IMR-90 (cell line): ENCODE measurements around the gene GPRIN3. TPM values are rescaled to one million over a fixed set of nuclear protein-coding genes. Genes with fewer than 3 reads are reported as not detected.

Experiments used
- ATAC-seq: fragments of 200-7000 bp; cut with Tn5 transposase; 2 replicates; pipeline ENCODE4 v1.9.1; 2020; ENCODE audit warnings: low read depth, mild to moderate bottlenecking, moderate library complexity
- BruUV-seq: library from RNA; stranded (reverse); fragments of 400-500 nt; replicated peaks from 2 replicates; lab custom pipeline; 2021; lab: Mats Ljungman, UMichigan
- CTCF ChIA-PET: fragments of 300-600 bp; formaldehyde crosslinking; extraction: SDS; loops from one replicate; lab custom pipeline; 2021; ENCODE audit warnings: antibody characterized with exemption; lab: Yijun Ruan, JAX
- POLR2A ChIA-PET: fragments of 300-600 bp; sonication (Branson Sonifier 250); formaldehyde crosslinking; loops from one replicate; lab custom pipeline; 2022; ENCODE audit warnings: antibody characterized with exemption; ENCODE audit not compliant: unreplicated experiment; lab: Charles Lee
- DNase-seq: peaks from one replicate; pipeline ENCODE4 v3.0.0; 2013
- H2AFZ ChIP-seq: replicated peaks from 2 replicates; pipeline ENCODE3; 2013; ENCODE audit warnings: low read length, mild to moderate bottlenecking; ENCODE audit not compliant: poor library complexity
- H2AK5ac ChIP-seq: 2 replicates; pipeline ENCODE4 v1.6.1; 2013; ENCODE audit warnings: low read depth, low read length, inconsistent platforms
- H2AK9ac ChIP-seq: replicated peaks from 2 replicates; pipeline ENCODE3; 2013; ENCODE audit warnings: mild to moderate bottlenecking, low read depth, low read length, moderate library complexity; ENCODE audit not compliant: poor library complexity
- H2BK120ac ChIP-seq: 2 replicates; pipeline ENCODE4 v1.6.1; 2013; ENCODE audit warnings: low read depth, low read length, inconsistent platforms
- H2BK15ac ChIP-seq: 3 replicates; pipeline ENCODE4 v1.6.1; 2013; ENCODE audit warnings: low read depth, low read length, inconsistent platforms
- H2BK20ac ChIP-seq: 2 replicates; pipeline ENCODE4 v1.6.1; 2013; ENCODE audit warnings: low read depth, mild to moderate bottlenecking, inconsistent platforms, low read length, moderate library complexity
- H2BK5ac ChIP-seq: 2 replicates; pipeline ENCODE4 v1.6.1; 2013; ENCODE audit warnings: mild to moderate bottlenecking, low read depth, low read length, inconsistent platforms; ENCODE audit not compliant: poor library complexity, severe bottlenecking
- H3K14ac ChIP-seq: replicated peaks from 2 replicates; pipeline ENCODE4 v1.6.1; 2013; ENCODE audit warnings: low read depth, low read length, inconsistent platforms
- H3K18ac ChIP-seq: 2 replicates; pipeline ENCODE4 v1.6.1; 2013; ENCODE audit warnings: low read depth, low read length, control low read depth
- H3K23ac ChIP-seq: 2 replicates; pipeline ENCODE4 v1.6.1; 2013; ENCODE audit warnings: low read depth, low read length, inconsistent platforms
- H3K27ac ChIP-seq: 2 replicates; pipeline ENCODE4 v1.5.1; 2013; ENCODE audit warnings: mild to moderate bottlenecking, control low read depth, low read length; ENCODE audit not compliant: insufficient read depth
- H3K27me3 ChIP-seq: 2 replicates; pipeline ENCODE4 v1.6.1; 2013; ENCODE audit warnings: low read length; ENCODE audit not compliant: control insufficient read depth, insufficient read depth
- H3K36me3 ChIP-seq: 2 replicates; pipeline ENCODE4 v1.6.1; 2013; ENCODE audit warnings: low read length, mixed read lengths; ENCODE audit not compliant: control insufficient read depth, insufficient read depth
- H3K4ac ChIP-seq: 2 replicates; pipeline ENCODE4 v1.6.1; 2013; ENCODE audit warnings: low read depth, low read length, inconsistent platforms
- H3K4me1 ChIP-seq: 2 replicates; pipeline ENCODE4 v1.6.1; 2013; ENCODE audit warnings: low read length, mixed read lengths; ENCODE audit not compliant: control insufficient read depth, insufficient read depth
- H3K4me2 ChIP-seq: 2 replicates; pipeline ENCODE4 v1.6.1; 2013; ENCODE audit warnings: low read depth, mild to moderate bottlenecking, control low read depth, low read length, moderate library complexity
- H3K4me3 ChIP-seq: 2 replicates; pipeline ENCODE4 v1.5.1; 2013; ENCODE audit warnings: low read depth, mild to moderate bottlenecking, control low read depth, low read length, moderate library complexity; ENCODE audit not compliant: insufficient read depth
- H3K56ac ChIP-seq: 2 replicates; pipeline ENCODE4 v1.6.1; 2013; ENCODE audit warnings: low read length, inconsistent platforms; ENCODE audit not compliant: insufficient read depth; ENCODE audit errors: extremely low read depth
- H3K79me1 ChIP-seq, 2 experiments: 2 replicates each; pipeline ENCODE4 v1.6.1; 2013; ENCODE audit warnings: low read length in 2 of 2, inconsistent platforms in 1 of 2, low read depth in 1 of 2
- H3K9ac ChIP-seq: 2 replicates; pipeline ENCODE4 v1.6.1; 2013; ENCODE audit warnings: low read depth, low read length, control low read depth
- H3K9me1 ChIP-seq: 2 replicates; pipeline ENCODE4 v1.6.1; 2013; ENCODE audit warnings: low read length, inconsistent platforms; ENCODE audit not compliant: insufficient read depth
- H3K9me3 ChIP-seq: 2 replicates; pipeline ENCODE4 v1.6.1; 2013; ENCODE audit warnings: low read length; ENCODE audit not compliant: control insufficient read depth, insufficient read depth
- H4K20me1 ChIP-seq: 2 replicates; pipeline ENCODE4 v1.6.1; 2013; ENCODE audit warnings: low read length, inconsistent platforms; ENCODE audit not compliant: insufficient read depth
- H4K5ac ChIP-seq: 2 replicates; pipeline ENCODE4 v1.6.1; 2013; ENCODE audit warnings: mild to moderate bottlenecking, low read depth, low read length, control low read depth
- H4K8ac ChIP-seq, 2 experiments: 2 replicates each; pipeline ENCODE4 v1.6.1; 2013; ENCODE audit warnings: low read depth in 2 of 2, low read length in 2 of 2, control low read depth in 1 of 2, inconsistent platforms in 1 of 2
- H4K91ac ChIP-seq: 2 replicates; pipeline ENCODE4 v1.6.1; 2013; ENCODE audit warnings: low read depth, low read length, inconsistent platforms; ENCODE audit not compliant: insufficient read depth
- BHLHE40 ChIP-seq: fragments of 150-350 bp; IDR thresholded peaks from 2 replicates; pipeline ENCODE4 v1.6.1; 2016; ENCODE audit warnings: mild to moderate bottlenecking, low read depth, low read length
- CEBPB ChIP-seq: IDR thresholded peaks from 2 replicates; pipeline ENCODE4 v1.6.1; 2012; ENCODE audit warnings: low read depth, low read length, improper control_type of control experiment
- dilution Hi-C: fragments of 300-500 bp; cut with HindIII; formaldehyde crosslinking; loops from one replicate; pipeline ENCODE4 v1.14.3; 2018; ENCODE audit warnings: low sequenced_read_pairs; ENCODE audit not compliant: unreplicated experiment
- in situ Hi-C: fragments of 300-500 bp; cut with MboI; formaldehyde crosslinking; loops from 3 replicates; pipeline ENCODE4 v1.14.3; 2019; ENCODE audit warnings: low sequenced_read_pairs, inconsistent platforms, mixed read lengths
- intact Hi-C: fragments of 100-400 bp; cut with micrococcal nuclease; formaldehyde crosslinking; loops from 2 replicates; pipeline ENCODE4 v1.10.0; 2022
- polyA plus RNA-seq, 3 experiments: library from polyadenylated mRNA; depleted of rRNA; stranded (reverse); fragments of >200 nt; gene quantifications; 2 replicates each; pipeline ENCODE4 v1.2.3, GENCODE V29; 2012; ENCODE audit warnings: low replicate concordance in 1 of 3
- total RNA-seq: library from RNA; depleted of rRNA; stranded (reverse); fragments of >200 nt; gene quantifications from 2 replicates; pipeline ENCODE4 v1.2.3, GENCODE V29; 2012

GPRIN3 gene
- total and polyA plus RNA-seq, 2 of the 4 experiments (the other 2 are of a cell fraction), result under 0.01 TPM; not detected in 1

DNA sequence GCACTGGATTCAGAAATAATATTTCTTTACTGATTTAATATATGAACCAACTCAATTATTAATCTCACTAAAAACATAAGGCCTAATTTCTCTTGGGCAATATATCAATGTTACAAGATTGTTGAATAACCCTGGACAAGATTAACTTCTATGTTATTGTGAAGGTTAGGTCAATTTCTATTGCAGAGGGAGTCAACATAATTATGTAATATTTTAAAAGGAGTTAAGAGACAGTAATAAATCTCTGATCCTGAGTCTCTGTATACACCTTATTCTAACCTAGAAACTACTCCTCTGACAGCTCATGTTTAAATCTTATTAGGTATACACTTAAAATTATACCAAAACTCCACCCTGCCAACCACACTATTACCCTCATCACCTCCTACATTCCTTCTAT is 15.1 kb upstream of the GPRIN3 start:
- no peak overlapping the region for H3K56ac ChIP-seq
- no peak overlapping the region for H2BK120ac ChIP-seq
- no peak overlapping the region for H3K14ac ChIP-seq
- dilution Hi-C loops, result no loop called here
- no peak overlapping the region for H4K5ac ChIP-seq
- no peak overlapping the region for H2BK20ac ChIP-seq
- CTCF ChIA-PET, result no interaction called here
- no peaks in the 10 kb centered on the region for H3K9me3 ChIP-seq
- TF ChIP-seq BHLHE40 (no peak), CEBPB (peak; percentile 47)
- no peak overlapping the region for H3K9ac ChIP-seq
- H3K79me1 ChIP-seq, result no peaks in the 10 kb centered on the region
- H3K4me3 ChIP-seq, result no peak overlapping the region
- no peak overlapping the region for H4K8ac ChIP-seq
- intact Hi-C loops, result no loop called here
- H2AK5ac ChIP-seq, result no peak overlapping the region
- H3K9me1 ChIP-seq, result no peaks in the 10 kb centered on the region
- no peaks in the 10 kb centered on the region for H3K27me3 ChIP-seq
- no peak overlapping the region for H3K18ac ChIP-seq
- in situ Hi-C loops, result no loop called here
- DNase-seq, result no peak
- POLR2A ChIA-PET, result no interaction called here
- H2AFZ ChIP-seq, result no peak overlapping the region
- no peaks in the 10 kb centered on the region for H3K36me3 ChIP-seq
- no peak overlapping the region for H3K4ac ChIP-seq
- no TSS peak for BruUV-seq
- H2BK15ac ChIP-seq, result no peak overlapping the region
- no peak overlapping the region for H3K23ac ChIP-seq
- no peaks in the 10 kb centered on the region for H3K4me1 ChIP-seq
- H4K91ac ChIP-seq, result no peak overlapping the region
- H3K4me2 ChIP-seq, result no peak overlapping the region
- H2AK9ac ChIP-seq, result no peak overlapping the region
- no peak overlapping the region for H2BK5ac ChIP-seq
- H4K20me1 ChIP-seq, result no peaks in the 10 kb centered on the region
- ATAC-seq, result no peak
- H3K27ac ChIP-seq, result no peak overlapping the region
